ENCODE results near the gene CEPT1. TPM values are rescaled to one million over a fixed set of nuclear protein-coding genes. Genes with fewer than 3 reads are reported as not detected.

The CEPT1 gene
- total RNA-seq, 2 experiments from 2014 or later = 36.0 to 38.6 TPM

DNA sequence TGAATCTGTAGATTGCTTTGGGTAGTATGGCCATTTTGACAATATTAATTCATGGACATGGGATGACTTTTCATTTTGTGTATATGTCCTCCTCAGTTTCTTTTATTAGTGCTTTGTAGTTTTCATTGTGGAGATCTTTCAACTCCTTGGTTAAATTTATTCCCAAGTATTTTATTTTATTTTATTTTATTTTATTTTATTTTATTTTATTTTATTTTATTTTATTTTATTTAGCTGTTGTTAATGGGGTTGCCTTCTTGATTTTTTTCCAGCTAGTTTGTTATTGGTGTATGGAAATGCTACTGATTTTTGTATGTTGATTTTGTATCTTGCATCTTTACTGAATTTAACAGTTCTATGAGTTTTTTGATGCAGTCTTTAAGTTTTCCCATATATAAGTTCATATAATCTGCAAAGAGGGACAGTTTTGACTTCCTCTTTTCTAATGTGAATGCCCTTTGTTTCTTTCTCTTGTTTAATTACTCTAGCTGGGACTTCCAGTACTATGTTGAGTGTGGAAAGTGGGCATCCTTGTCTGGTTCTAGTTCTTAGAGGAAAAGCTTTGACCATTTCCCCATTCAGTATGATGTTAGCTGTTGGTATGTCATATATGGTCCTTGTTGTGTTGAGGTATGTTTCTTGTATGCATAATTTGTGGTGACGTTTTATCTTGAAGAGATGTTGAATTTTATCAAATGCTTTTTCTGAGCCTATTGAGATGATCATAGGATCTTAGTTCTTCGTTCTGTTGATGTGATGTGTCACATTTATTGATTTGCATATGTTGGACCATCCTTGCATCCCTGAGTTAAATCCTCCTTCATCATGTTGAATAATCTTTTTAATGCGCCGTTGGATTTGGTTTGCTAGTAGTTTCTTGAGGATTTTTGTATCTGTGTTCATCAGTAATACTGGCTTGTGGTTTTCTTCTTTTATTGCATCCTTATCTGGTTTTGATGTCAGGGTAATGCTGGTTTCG lies 14.3 kb downstream of the CEPT1 start:
- DNase-seq (no peak), ATAC-seq (no peak)
- CTCF ChIA-PET = interaction anchor here (2.3 kb wide), 1 partner anchor 69 kb away, joined by 5 read pairs; no protein-coding TSS in a partner anchor
- intact Hi-C loops (cut with micrococcal nuclease) = no loop called here
- peaks cover 62% of the 10 kb centered on the region for H3K4me1 Mint-ChIP-seq (ENCODE audit: low read depth)
- POLR2A ChIA-PET = no interaction called here
- peaks cover 64% of the 10 kb centered on the region for H3K36me3 Mint-ChIP-seq (ENCODE audit: low read depth)
- H3K4me3 Mint-ChIP-seq = no peak overlapping the region
- no peaks in the 10 kb centered on the region for H3K9me3 Mint-ChIP-seq
- H3K27ac Mint-ChIP-seq = peak overlapping the region; percentile 17
- TF ChIP-seq, protein P1, sequence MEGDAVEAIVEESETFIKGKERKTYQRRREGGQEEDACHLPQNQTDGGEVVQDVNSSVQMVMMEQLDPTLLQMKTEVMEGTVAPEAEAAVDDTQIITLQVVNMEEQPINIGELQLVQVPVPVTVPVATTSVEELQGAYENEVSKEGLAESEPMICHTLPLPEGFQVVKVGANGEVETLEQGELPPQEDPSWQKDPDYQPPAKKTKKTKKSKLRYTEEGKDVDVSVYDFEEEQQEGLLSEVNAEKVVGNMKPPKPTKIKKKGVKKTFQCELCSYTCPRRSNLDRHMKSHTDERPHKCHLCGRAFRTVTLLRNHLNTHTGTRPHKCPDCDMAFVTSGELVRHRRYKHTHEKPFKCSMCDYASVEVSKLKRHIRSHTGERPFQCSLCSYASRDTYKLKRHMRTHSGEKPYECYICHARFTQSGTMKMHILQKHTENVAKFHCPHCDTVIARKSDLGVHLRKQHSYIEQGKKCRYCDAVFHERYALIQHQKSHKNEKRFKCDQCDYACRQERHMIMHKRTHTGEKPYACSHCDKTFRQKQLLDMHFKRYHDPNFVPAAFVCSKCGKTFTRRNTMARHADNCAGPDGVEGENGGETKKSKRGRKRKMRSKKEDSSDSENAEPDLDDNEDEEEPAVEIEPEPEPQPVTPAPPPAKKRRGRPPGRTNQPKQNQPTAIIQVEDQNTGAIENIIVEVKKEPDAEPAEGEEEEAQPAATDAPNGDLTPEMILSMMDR (IDR thresholded peaks at IDR 0.05) = no peak
- H3K27me3 Mint-ChIP-seq = no peaks in the 10 kb centered on the region

DNA sequence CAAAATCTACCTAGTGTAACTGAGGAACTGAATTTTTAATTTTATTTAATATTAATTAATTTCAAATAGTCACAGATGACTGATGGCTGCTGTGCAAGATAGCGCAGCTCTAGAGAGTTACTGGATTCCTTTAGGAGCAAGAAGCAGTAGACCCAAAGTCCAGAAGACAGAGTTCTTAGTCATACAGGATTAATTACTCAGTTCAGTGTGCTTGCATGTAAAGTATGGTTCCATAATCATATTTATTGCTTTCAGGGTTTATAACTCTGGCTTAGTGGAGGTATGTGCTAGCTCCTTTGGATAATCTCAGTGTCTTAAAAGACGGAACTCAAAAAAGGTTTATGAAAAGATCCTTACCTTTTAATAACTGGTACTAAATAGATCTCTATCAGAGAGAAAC lies 17.4 kb downstream of the CEPT1 start:
- ChIA-PET CTCF (interaction anchor here (1.8 kb wide), 1 partner anchor 66 kb away, joined by 4 read pairs; no protein-coding TSS in a partner anchor), POLR2A (interaction anchor here (0.6 kb wide), 1 partner anchor 29 kb away, joined by 3 read pairs; no protein-coding TSS in a partner anchor)
- intact Hi-C loops (cut with micrococcal nuclease) = no loop called here
- TF ChIP-seq, protein P1 (IDR thresholded peaks at IDR 0.05) = no peak
- no peak for DNase-seq
- Mint-ChIP-seq H3K4me1 (ENCODE audit: low read depth) (peaks cover 40% of the 10 kb centered on the region), H3K27ac (no peak overlapping the region), H3K36me3 (ENCODE audit: low read depth) (peaks cover 53% of the 10 kb centered on the region), H3K9me3 (no peaks in the 10 kb centered on the region), H3K4me3 (no peak overlapping the region), H3K27me3 (no peaks in the 10 kb centered on the region)
- ATAC-seq = no peak

DNA sequence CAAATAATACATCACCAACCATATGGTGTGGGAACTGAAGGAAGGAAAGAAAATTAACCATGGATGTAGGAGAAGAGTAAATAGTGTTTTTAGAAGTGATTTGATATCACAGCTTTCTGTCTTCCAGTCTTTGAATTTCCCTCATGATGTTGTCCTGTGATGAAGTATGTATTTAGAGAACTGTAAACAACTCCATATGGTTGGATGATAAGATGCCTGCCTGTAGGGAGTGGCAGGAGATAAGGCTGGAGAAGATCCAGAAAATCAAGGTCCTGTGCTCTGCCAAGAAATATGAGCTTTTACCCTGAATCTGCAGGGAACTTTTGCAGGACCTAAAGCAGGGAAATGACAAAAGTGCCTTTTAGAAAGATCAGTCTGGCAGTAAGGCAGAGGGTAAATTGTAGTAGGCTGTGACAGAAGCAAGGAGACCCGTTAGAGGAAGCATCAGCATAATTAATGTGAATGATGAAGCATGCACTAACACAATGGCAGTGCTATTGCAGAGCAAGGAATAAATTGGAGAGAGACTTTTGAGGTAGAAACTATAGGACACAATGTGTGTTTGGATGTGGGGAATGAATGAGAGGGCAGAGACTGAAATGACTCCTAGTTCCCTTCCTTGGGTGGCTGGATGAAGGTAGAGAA lies 21.9 kb downstream of the CEPT1 start:
- no peak for ATAC-seq
- Mint-ChIP-seq H3K36me3 (ENCODE audit: low read depth) (peaks cover 27% of the 10 kb centered on the region), H3K27me3 (no peaks in the 10 kb centered on the region), H3K9me3 (no peaks in the 10 kb centered on the region), H3K4me1 (ENCODE audit: low read depth) (peaks cover 9% of the 10 kb centered on the region), H3K27ac (peak overlapping the region; percentile 14), H3K4me3 (no peak overlapping the region)
- ChIA-PET CTCF (interaction anchor here (1.4 kb wide), 1 partner anchor 61 kb away, joined by 4 read pairs; no protein-coding TSS in a partner anchor), POLR2A (interaction anchor here (1.4 to 1.9 kb wide), 3 partner anchors 11 to 24 kb away, joined by 4 read pairs; no protein-coding TSS in a partner anchor)
- TF ChIP-seq, protein P1 (IDR thresholded peaks at IDR 0.05) = no peak
- intact Hi-C loops (cut with micrococcal nuclease) = no loop called here
- DNase-seq = no peak

DNA sequence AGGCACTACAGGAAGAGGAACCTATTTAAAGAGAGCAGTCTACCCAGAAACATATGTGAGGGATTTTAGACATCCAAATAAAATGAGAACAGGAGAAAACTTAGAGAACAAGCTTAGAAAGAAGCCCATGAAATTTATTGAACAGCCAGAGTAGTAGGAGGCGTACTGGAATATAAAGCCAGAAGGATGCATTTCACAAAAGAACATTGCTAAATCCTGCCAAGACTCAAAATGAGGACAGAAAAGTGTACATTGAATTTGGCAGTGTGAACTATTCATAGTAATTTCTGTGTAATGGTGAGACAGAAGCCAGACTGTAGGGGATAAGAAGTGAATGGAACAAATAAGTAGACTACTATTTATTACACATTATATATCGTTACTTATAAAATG lies 22.5 kb downstream of the CEPT1 start:
- POLR2A ChIA-PET = interaction anchor here (1.9 kb wide), 1 partner anchor 23 kb away, joined by 4 read pairs; no protein-coding TSS in a partner anchor

More for the DNA sequence above, 22.5 kb downstream of the CEPT1 start:
- DNase-seq = no peak
- TF ChIP-seq, protein P1 (IDR thresholded peaks at IDR 0.05) = no peak
- no peaks in the 10 kb centered on the region for H3K9me3 Mint-ChIP-seq
- H3K4me3 Mint-ChIP-seq = no peak overlapping the region
- CTCF ChIA-PET = no interaction called here
- peaks cover 27% of the 10 kb centered on the region for H3K36me3 Mint-ChIP-seq (ENCODE audit: low read depth)
- no peak overlapping the region for H3K27ac Mint-ChIP-seq
- H3K4me1 Mint-ChIP-seq (ENCODE audit: low read depth) = peaks cover 9% of the 10 kb centered on the region
- intact Hi-C loops (cut with micrococcal nuclease) = no loop called here
- no peaks in the 10 kb centered on the region for H3K27me3 Mint-ChIP-seq
- ATAC-seq = no peak
